ENCODE data around the gene MTCL1.

Gene MTCL1

GRCh38 chr18:8715599-8715998 is 10.2 kb downstream of the MTCL1 start:
- no peak for DNase-seq

GRCh38 chr18:8717011-8717770 is 11.8 kb downstream of the MTCL1 start:
- DNase-seq: no peak

- no peak for DNase-seq
Measured at GRCh38 chr18:8718401-8718913, 13.1 kb downstream of the MTCL1 start.

GRCh38 chr18:8719192-8719591 is 13.8 kb downstream of the MTCL1 start:
- DNase-seq: no peak

- no peak for DNase-seq
Measured at GRCh38 chr18:8720141-8720540, 14.8 kb downstream of the MTCL1 start.

- no peak for DNase-seq
Measured at GRCh38 chr18:8721094-8721669, 15.8 kb downstream of the MTCL1 start.

GRCh38 chr18:8721716-8722115 is 16.4 kb downstream of the MTCL1 start:
- DNase-seq: no peak

- no peak for DNase-seq
Measured at GRCh38 chr18:8722946-8723820, 17.8 kb downstream of the MTCL1 start.

GRCh38 chr18:8724452-8724851 is 19.1 kb downstream of the MTCL1 start:
- DNase-seq: no peak

- DNase-seq: no peak
Measured at GRCh38 chr18:8726281-8726680, 20.9 kb downstream of the MTCL1 start.

- DNase-seq: no peak
Measured at GRCh38 chr18:8726963-8727705, 21.8 kb downstream of the MTCL1 start.

GRCh38 chr18:8730080-8730827 is 24.9 kb downstream of the MTCL1 start:
- no peak for DNase-seq

- no peak for DNase-seq
Measured at GRCh38 chr18:8732442-8733360, 27.3 kb downstream of the MTCL1 start.

GRCh38 chr18:8734496-8734895 is 29.1 kb downstream of the MTCL1 start:
- no peak for DNase-seq

GRCh38 chr18:8735274-8735673 is 29.9 kb downstream of the MTCL1 start:
- no peak for DNase-seq

GRCh38 chr18:8741117-8741516 is 35.8 kb downstream of the MTCL1 start:
- no peak for DNase-seq

- DNase-seq: no peak
Measured at GRCh38 chr18:8741532-8741931, 36.2 kb downstream of the MTCL1 start.

GRCh38 chr18:8742387-8743361 is 37.3 kb downstream of the MTCL1 start:
- no peak for DNase-seq

GRCh38 chr18:8744038-8744437 is 38.7 kb downstream of the MTCL1 start:
- no peak for DNase-seq

- DNase-seq: no peak
Measured at GRCh38 chr18:8744656-8745055, 39.3 kb downstream of the MTCL1 start.
